ENCODE data around the gene RANBP9.

The RANBP9 gene

GRCh38 chr6:13611715-13612114, 99.9 kb downstream of the RANBP9 start:
- Histone ChIP-seq H3K36me3 (replicated peaks in 1 of 2; ENCODE audit: control insufficient read depth in 2 of 2, insufficient read depth in 2 of 2, low read length in 2 of 2) (peaks cover 6 to 19% of the 10 kb centered on the region in 2 donors), H3K4ac (ENCODE audit: low read length) (no peak overlapping the region), H2BK15ac (ENCODE audit: low read length) (no peak overlapping the region), H2BK120ac (ENCODE audit: low read depth, low read length) (no peak overlapping the region), H3K27ac (replicated peaks; ENCODE audit: low read length) (no peak overlapping the region), H3K9ac (ENCODE audit: low read depth, low read length, poor library complexity) (no peak overlapping the region), H3K23ac (ENCODE audit: low read depth, low read length, poor library complexity) (no peak overlapping the region), H3K9me3 (replicated peaks in 1 of 2; ENCODE audit: control insufficient read depth in 2 of 2, insufficient read depth in 1 of 2, low read depth in 1 of 2, low read length in 2 of 2) (no peaks in the 10 kb centered on the region), H3K14ac (ENCODE audit: low read length) (no peak overlapping the region), H2BK12ac (ENCODE audit: low read length) (no peak overlapping the region), H4K8ac (ENCODE audit: low read depth, low read length) (no peak overlapping the region), H4K91ac (ENCODE audit: low read depth, low read length, poor library complexity) (no peak overlapping the region), H2BK5ac (ENCODE audit: low read length) (no peak overlapping the region), H3K18ac (ENCODE audit: low read length) (no peak overlapping the region), H3K79me1 (ENCODE audit: low read depth, low read length) (peaks cover 3% of the 10 kb centered on the region), H2AFZ (ENCODE audit: low read length) (no peak overlapping the region), H3K4me2 (ENCODE audit: insufficient read depth, low read length, poor library complexity, severe bottlenecking) (no peak overlapping the region), H2AK5ac (ENCODE audit: low read depth, low read length) (no peak overlapping the region), H3K27me3 (ENCODE audit: control insufficient read depth in 3 of 3, insufficient read depth in 3 of 3, low read depth in 1 of 3, low read length in 3 of 3) (no peaks in the 10 kb centered on the region), H3K4me1 (ENCODE audit: control insufficient read depth in 2 of 2, insufficient read depth in 1 of 2, low read depth in 1 of 2, low read length in 2 of 2) (peaks cover 6 to 7% of the 10 kb centered on the region in 2 donors), H3K4me3 (ENCODE audit: low read length in 2 of 2) (no peak overlapping the region)
- WGBS, 2 donors (ENCODE audit: extremely low coverage in 2 of 2, insufficient read length in 2 of 2, insufficient replicate concordance in 1 of 2) = 100% methylated on average over 1 of the region's 4 CpGs
- DNase-seq (ENCODE audit: low spot score) = no peak

- Histone ChIP-seq H3K27ac (replicated peaks; ENCODE audit: low read length) (no peak overlapping the region), H2BK15ac (ENCODE audit: low read length) (no peak overlapping the region), H3K9ac (ENCODE audit: low read depth, low read length, poor library complexity) (no peak overlapping the region), H3K4ac (ENCODE audit: low read length) (no peak overlapping the region), H3K23ac (ENCODE audit: low read depth, low read length, poor library complexity) (no peak overlapping the region), H3K9me3 (replicated peaks in 1 of 2; ENCODE audit: control insufficient read depth in 2 of 2, insufficient read depth in 1 of 2, low read depth in 1 of 2, low read length in 2 of 2) (peaks cover 0 to 2% of the 10 kb centered on the region in 2 donors), H2BK5ac (ENCODE audit: low read length) (no peak overlapping the region), H2BK120ac (ENCODE audit: low read depth, low read length) (no peak overlapping the region), H3K79me1 (ENCODE audit: low read depth, low read length) (no peaks in the 10 kb centered on the region), H3K4me3 (ENCODE audit: low read length in 2 of 2) (no peak overlapping the region), H3K18ac (ENCODE audit: low read length) (no peak overlapping the region), H3K4me2 (ENCODE audit: insufficient read depth, low read length, poor library complexity, severe bottlenecking) (no peak overlapping the region), H3K36me3 (replicated peaks in 1 of 2; ENCODE audit: control insufficient read depth in 2 of 2, insufficient read depth in 2 of 2, low read length in 2 of 2) (peaks cover 4 to 37% of the 10 kb centered on the region in 2 donors), H4K91ac (ENCODE audit: low read depth, low read length, poor library complexity) (no peak overlapping the region), H3K27me3 (ENCODE audit: control insufficient read depth in 3 of 3, insufficient read depth in 3 of 3, low read depth in 1 of 3, low read length in 3 of 3) (no peaks in the 10 kb centered on the region), H3K4me1 (ENCODE audit: control insufficient read depth in 2 of 2, insufficient read depth in 1 of 2, low read depth in 1 of 2, low read length in 2 of 2) (no peaks in the 10 kb centered on the region), H4K8ac (ENCODE audit: low read depth, low read length) (no peak overlapping the region), H2AFZ (ENCODE audit: low read length) (no peak overlapping the region), H2BK12ac (ENCODE audit: low read length) (no peak overlapping the region), H3K14ac (ENCODE audit: low read length) (no peak overlapping the region), H2AK5ac (ENCODE audit: low read depth, low read length) (no peak overlapping the region)
- DNase-seq (ENCODE audit: low spot score) = no peak
- no CpG with 5 or more reads among the region's 4 CpGs for WGBS, 2 donors (ENCODE audit: extremely low coverage in 2 of 2, insufficient read length in 2 of 2, insufficient replicate concordance in 1 of 2)
These were observed 106.0 kb downstream of the RANBP9 start for GRCh38 chr6:13605634-13606033.

GRCh38 chr6:13604546-13605416, 106.9 kb downstream of the RANBP9 start:
- no peak for DNase-seq (ENCODE audit: low spot score)
- no peak overlapping the region for H3K4me2 ChIP-seq (ENCODE audit: insufficient read depth, low read length, poor library complexity, severe bottlenecking)
- no peak overlapping the region for H4K91ac ChIP-seq (ENCODE audit: low read depth, low read length, poor library complexity)
- H4K8ac ChIP-seq (ENCODE audit: low read depth, low read length) = no peak overlapping the region
- no peak overlapping the region for H2BK120ac ChIP-seq (ENCODE audit: low read depth, low read length)
- H3K23ac ChIP-seq (ENCODE audit: low read depth, low read length, poor library complexity) = no peak overlapping the region
- no peak overlapping the region for H2BK5ac ChIP-seq (ENCODE audit: low read length)
- H3K27me3 ChIP-seq (ENCODE audit: control insufficient read depth in 3 of 3, insufficient read depth in 3 of 3, low read depth in 1 of 3, low read length in 3 of 3) = no peaks in the 10 kb centered on the region
- no peak overlapping the region for H3K4me3 ChIP-seq (ENCODE audit: low read length in 2 of 2)
- no peak overlapping the region for H3K14ac ChIP-seq (ENCODE audit: low read length)
- peaks cover 5 to 38% of the 10 kb centered on the region in 2 donors for H3K36me3 ChIP-seq (replicated peaks in 1 of 2; ENCODE audit: control insufficient read depth in 2 of 2, insufficient read depth in 2 of 2, low read length in 2 of 2)
- no peaks in the 10 kb centered on the region for H3K79me1 ChIP-seq (ENCODE audit: low read depth, low read length)
- no peak overlapping the region for H2BK12ac ChIP-seq (ENCODE audit: low read length)
- no peaks in the 10 kb centered on the region for H3K4me1 ChIP-seq (ENCODE audit: control insufficient read depth in 2 of 2, insufficient read depth in 1 of 2, low read depth in 1 of 2, low read length in 2 of 2)
- H3K18ac ChIP-seq (ENCODE audit: low read length) = no peak overlapping the region
- H3K4ac ChIP-seq (ENCODE audit: low read length) = no peak overlapping the region
- no peak overlapping the region for H2BK15ac ChIP-seq (ENCODE audit: low read length)
- no peak overlapping the region for H3K9ac ChIP-seq (ENCODE audit: low read depth, low read length, poor library complexity)
- peaks cover 0 to 2% of the 10 kb centered on the region in 2 donors for H3K9me3 ChIP-seq (replicated peaks in 1 of 2; ENCODE audit: control insufficient read depth in 2 of 2, insufficient read depth in 1 of 2, low read depth in 1 of 2, low read length in 2 of 2)
- no peak overlapping the region for H3K27ac ChIP-seq (replicated peaks; ENCODE audit: low read length)
- WGBS, 2 donors (ENCODE audit: extremely low coverage in 2 of 2, insufficient read length in 2 of 2, insufficient replicate concordance in 1 of 2) = no CpG with 5 or more reads among the region's 2 CpGs
- H2AFZ ChIP-seq (ENCODE audit: low read length) = no peak overlapping the region
- no peak overlapping the region for H2AK5ac ChIP-seq (ENCODE audit: low read depth, low read length)

- no peak for DNase-seq (ENCODE audit: low spot score)
- no peak overlapping the region for H3K14ac ChIP-seq (ENCODE audit: low read length)
- H3K18ac ChIP-seq (ENCODE audit: low read length) = no peak overlapping the region
- peaks cover 0 to 2% of the 10 kb centered on the region in 2 donors for H3K9me3 ChIP-seq (replicated peaks in 1 of 2; ENCODE audit: control insufficient read depth in 2 of 2, insufficient read depth in 1 of 2, low read depth in 1 of 2, low read length in 2 of 2)
- H2AK5ac ChIP-seq (ENCODE audit: low read depth, low read length) = no peak overlapping the region
- H3K36me3 ChIP-seq (replicated peaks in 1 of 2; ENCODE audit: control insufficient read depth in 2 of 2, insufficient read depth in 2 of 2, low read length in 2 of 2) = peaks cover 5 to 38% of the 10 kb centered on the region in 2 donors
- no peak overlapping the region for H2BK15ac ChIP-seq (ENCODE audit: low read length)
- no peak overlapping the region for H3K23ac ChIP-seq (ENCODE audit: low read depth, low read length, poor library complexity)
- no peak overlapping the region for H2AFZ ChIP-seq (ENCODE audit: low read length)
- H2BK12ac ChIP-seq (ENCODE audit: low read length) = no peak overlapping the region
- no peak overlapping the region for H4K8ac ChIP-seq (ENCODE audit: low read depth, low read length)
- H3K9ac ChIP-seq (ENCODE audit: low read depth, low read length, poor library complexity) = no peak overlapping the region
- no peaks in the 10 kb centered on the region for H3K27me3 ChIP-seq (ENCODE audit: control insufficient read depth in 3 of 3, insufficient read depth in 3 of 3, low read depth in 1 of 3, low read length in 3 of 3)
- H4K91ac ChIP-seq (ENCODE audit: low read depth, low read length, poor library complexity) = no peak overlapping the region
- no peak overlapping the region for H3K4me2 ChIP-seq (ENCODE audit: insufficient read depth, low read length, poor library complexity, severe bottlenecking)
- no peak overlapping the region for H3K27ac ChIP-seq (replicated peaks; ENCODE audit: low read length)
- H3K4ac ChIP-seq (ENCODE audit: low read length) = no peak overlapping the region
- no peaks in the 10 kb centered on the region for H3K79me1 ChIP-seq (ENCODE audit: low read depth, low read length)
- no CpG with 5 or more reads among the region's 4 CpGs for WGBS, 2 donors (ENCODE audit: extremely low coverage in 2 of 2, insufficient read length in 2 of 2, insufficient replicate concordance in 1 of 2)
- H3K4me3 ChIP-seq (ENCODE audit: low read length in 2 of 2) = no peak overlapping the region
- no peak overlapping the region for H2BK5ac ChIP-seq (ENCODE audit: low read length)
- H2BK120ac ChIP-seq (ENCODE audit: low read depth, low read length) = no peak overlapping the region
- H3K4me1 ChIP-seq (ENCODE audit: control insufficient read depth in 2 of 2, insufficient read depth in 1 of 2, low read depth in 1 of 2, low read length in 2 of 2) = no peaks in the 10 kb centered on the region
These were observed 107.5 kb downstream of the RANBP9 start for GRCh38 chr6:13604135-13604534.

Data from neuronal stem cell (in vitro differentiated cells).